ENCODE data around the gene PIGH. TPM values are rescaled to one million over a fixed set of nuclear protein-coding genes. Genes with fewer than 3 reads are reported as not detected.

Gene PIGH
- polyA plus RNA-seq, 1 of the 3 experiments (the other 2 are of a cell fraction) = 23.6 TPM

- H3K79me2 ChIP-seq (ENCODE audit: insufficient read depth) = no peaks in the 10 kb centered on the region
- 82% methylated on average over 4 of the region's 4 CpGs for WGBS (ENCODE audit: low lambda C conversion rate)
- no peaks in the 10 kb centered on the region for H3K27me3 ChIP-seq (ENCODE audit: insufficient read depth)
- no peak overlapping the region for H2AFZ ChIP-seq (ENCODE audit: low read depth)
- H3K4me1 ChIP-seq (ENCODE audit: control insufficient read depth in 1 of 2, insufficient read depth in 2 of 2, low read depth in 1 of 2, low read length in 1 of 2) = no peaks in the 10 kb centered on the region
- no peak overlapping the region for H3K4me2 ChIP-seq
- no peak overlapping the region for H3K9ac ChIP-seq
- ChIA-PET POLR2A (interaction anchor here (0.8 kb wide), 1 partner anchor 10 kb away, joined by 3 read pairs; no protein-coding TSS in a partner anchor), CTCF (interaction anchor here (1.3 kb wide), 1 partner anchor 33 kb away, joined by 8 read pairs; no protein-coding TSS in a partner anchor)
- H3K36me3 ChIP-seq (replicated peaks in 1 of 2; ENCODE audit: control insufficient read depth in 1 of 2, insufficient read depth in 2 of 2, low read length in 1 of 2) = no peaks in the 10 kb centered on the region
- H3F3A ChIP-seq (replicated peaks; ENCODE audit: insufficient read depth) = no peaks in the 10 kb centered on the region
- no peaks in the 10 kb centered on the region for H4K20me1 ChIP-seq (ENCODE audit: insufficient read depth)
- TF ChIP-seq RXRA (IDR thresholded peaks at IDR 0.05; ENCODE audit: borderline replicate concordance, low read depth) (no peak), TEAD4 (IDR thresholded peaks at IDR 0.05; ENCODE audit: borderline replicate concordance, insufficient read depth) (no peak), JUND (IDR thresholded peaks at IDR 0.05) (no peak), EZH2phosphoT487 (IDR thresholded peaks at IDR 0.05; ENCODE audit: borderline replicate concordance, low read depth) (no peak), TAF1 (IDR thresholded peaks at IDR 0.05; ENCODE audit: borderline replicate concordance, low read depth, low read length) (no peak), FOSL2 (IDR thresholded peaks at IDR 0.05; ENCODE audit: borderline replicate concordance, low read depth) (no peak), USF1 (IDR thresholded peaks at IDR 0.05; ENCODE audit: borderline replicate concordance, low read depth) (no peak), GATA2 (CRISPR knock-in tag; IDR thresholded peaks at IDR 0.05) (no peak), RCOR1 (IDR thresholded peaks at IDR 0.05; ENCODE audit: low read length) (no peak), MEF2A (IDR thresholded peaks at IDR 0.05; ENCODE audit: borderline replicate concordance, low read depth) (no peak), CTCF (IDR thresholded peaks at IDR 0.05) (no peak), MXI1 (IDR thresholded peaks at IDR 0.05; ENCODE audit: low read depth, low read length) (no peak), RFX5 (IDR thresholded peaks at IDR 0.05; ENCODE audit: low read length) (no peak), POLR2AphosphoS5 (IDR thresholded peaks at IDR 0.05; ENCODE audit: low read depth, low read length) (no peak), TCF12 (IDR thresholded peaks at IDR 0.05) (no peak), FOXM1 (IDR thresholded peaks at IDR 0.05; ENCODE audit: low read depth) (no peak), SIN3A (IDR thresholded peaks at IDR 0.05; ENCODE audit: borderline replicate concordance, low read depth, low read length) (no peak)
- TF ChIP-seq, protein P1, sequence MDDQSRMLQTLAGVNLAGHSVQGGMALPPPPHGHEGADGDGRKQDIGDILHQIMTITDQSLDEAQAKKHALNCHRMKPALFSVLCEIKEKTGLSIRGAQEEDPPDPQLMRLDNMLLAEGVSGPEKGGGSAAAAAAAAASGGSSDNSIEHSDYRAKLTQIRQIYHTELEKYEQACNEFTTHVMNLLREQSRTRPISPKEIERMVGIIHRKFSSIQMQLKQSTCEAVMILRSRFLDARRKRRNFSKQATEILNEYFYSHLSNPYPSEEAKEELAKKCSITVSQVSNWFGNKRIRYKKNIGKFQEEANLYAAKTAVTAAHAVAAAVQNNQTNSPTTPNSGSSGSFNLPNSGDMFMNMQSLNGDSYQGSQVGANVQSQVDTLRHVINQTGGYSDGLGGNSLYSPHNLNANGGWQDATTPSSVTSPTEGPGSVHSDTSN (IDR thresholded peaks at IDR 0.05) = no peak
- TF ChIP-seq, protein P2, sequence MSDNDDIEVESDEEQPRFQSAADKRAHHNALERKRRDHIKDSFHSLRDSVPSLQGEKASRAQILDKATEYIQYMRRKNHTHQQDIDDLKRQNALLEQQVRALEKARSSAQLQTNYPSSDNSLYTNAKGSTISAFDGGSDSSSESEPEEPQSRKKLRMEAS (IDR thresholded peaks at IDR 0.05; ENCODE audit: low read depth) = no peak
- H3K9me3 ChIP-seq = no peaks in the 10 kb centered on the region
- no peaks in the 10 kb centered on the region for H3K9me2 ChIP-seq
- no peak overlapping the region for H3K27ac ChIP-seq (ENCODE audit: low read depth in 2 of 2, low read length in 1 of 2)
- no peak for DNase-seq
- no peak overlapping the region for H3K4me3 ChIP-seq (ENCODE audit: low read depth in 2 of 2, low read length in 1 of 2)
Observed at GRCh38 chr14:67559639-67560038, 40.4 kb downstream of the PIGH start.
